WTC11 (cell line): ENCODE measurements around the gene PALS1. TPM values are rescaled to one million over a fixed set of nuclear protein-coding genes. Genes with fewer than 3 reads are reported as not detected.

ENCODE experiments used
- ATAC-seq: fragments of 200-7000 bp; cut with Tn5 transposase; 2 replicates; pipeline ENCODE4 v1.10.0; 2021; ENCODE audit warnings: mild to moderate bottlenecking, moderate library complexity
- CTCF ChIA-PET: fragments of 300-600 bp; sonication (Branson Sonifier 250); formaldehyde crosslinking; loops from one replicate; lab custom pipeline; 2021; ENCODE audit warnings: antibody characterized with exemption; lab: Charles Lee
- POLR2A ChIA-PET: fragments of 350-600 bp; sonication (Branson Sonifier 250); formaldehyde crosslinking; loops from one replicate; lab custom pipeline; 2021; ENCODE audit warnings: antibody characterized with exemption; lab: Charles Lee
- DNase-seq: peaks from one replicate; pipeline ENCODE4 v3.0.0; 2021; ENCODE audit warnings: low spot score
- H3K27ac Mint-ChIP-seq: 2 replicates; pipeline ENCODE4 v1.8.0; 2021; ENCODE audit warnings: mixed read lengths
- H3K27me3 Mint-ChIP-seq: 2 replicates; pipeline ENCODE4 v1.8.0; 2021; ENCODE audit warnings: low read depth, mild to moderate bottlenecking, moderate library complexity, mixed read lengths
- H3K36me3 Mint-ChIP-seq: 2 replicates; pipeline ENCODE4 v1.8.0; 2021; ENCODE audit warnings: mixed read lengths
- H3K4me1 Mint-ChIP-seq: 2 replicates; pipeline ENCODE4 v1.8.0; 2022; ENCODE audit warnings: mixed read lengths
- H3K4me3 Mint-ChIP-seq: 2 replicates; pipeline ENCODE4 v1.8.0; 2021; ENCODE audit warnings: mild to moderate bottlenecking, moderate library complexity, mixed read lengths
- H3K9me3 Mint-ChIP-seq: 2 replicates; pipeline ENCODE4 v1.8.0; 2021; ENCODE audit warnings: mixed read lengths
- CREB1 ChIP-seq: sonication (generic); formaldehyde crosslinking; IDR thresholded peaks from 2 replicates; pipeline ENCODE4 v1.8.0; 2023; ENCODE audit warnings: mild to moderate bottlenecking, missing genetic modification reagents
- E2F1 ChIP-seq: sonication (generic); formaldehyde crosslinking; IDR thresholded peaks from 2 replicates; pipeline ENCODE4 v1.8.0; 2022; ENCODE audit warnings: mild to moderate bottlenecking, missing genetic modification reagents
- E2F4 ChIP-seq: sonication (generic); formaldehyde crosslinking; IDR thresholded peaks from 2 replicates; pipeline ENCODE4 v1.8.1; 2022; ENCODE audit warnings: low read depth, mild to moderate bottlenecking, moderate library complexity, missing genetic modification reagents, borderline replicate concordance
- E2F5 ChIP-seq: sonication (generic); formaldehyde crosslinking; IDR thresholded peaks from 2 replicates; pipeline ENCODE4 v1.8.1; 2022; ENCODE audit warnings: mild to moderate bottlenecking, moderate library complexity, missing genetic modification reagents
- EMX1 ChIP-seq: fragments of 250-450 bp; sonication (Bioruptor Pico); IDR thresholded peaks from 2 replicates; pipeline ENCODE4 v1.8.0; 2021; ENCODE audit warnings: mild to moderate bottlenecking
- ERG ChIP-seq: fragments of 250-450 bp; sonication (Bioruptor Pico); IDR thresholded peaks from 2 replicates; pipeline ENCODE4 v1.8.0; 2021; ENCODE audit warnings: mild to moderate bottlenecking
- FOXK1 ChIP-seq: sonication (generic); formaldehyde crosslinking; IDR thresholded peaks from 2 replicates; pipeline ENCODE4 v1.8.0; 2022; ENCODE audit warnings: mild to moderate bottlenecking, moderate library complexity, missing genetic modification reagents
- FOXP1 ChIP-seq: sonication (generic); formaldehyde crosslinking; IDR thresholded peaks from 2 replicates; pipeline ENCODE4 v1.8.0; 2022; ENCODE audit warnings: missing genetic modification reagents, mild to moderate bottlenecking, moderate library complexity, borderline replicate concordance
- JUN ChIP-seq: sonication (generic); formaldehyde crosslinking; IDR thresholded peaks from 2 replicates; pipeline ENCODE4 v1.8.0; 2023; ENCODE audit warnings: mild to moderate bottlenecking, missing genetic modification reagents
- MYBL2 ChIP-seq: sonication (generic); formaldehyde crosslinking; IDR thresholded peaks from 2 replicates; pipeline ENCODE4 v1.8.1; 2023; ENCODE audit warnings: mild to moderate bottlenecking, moderate library complexity, missing genetic modification reagents
- NFATC4 ChIP-seq: fragments of 250-450 bp; sonication (Bioruptor Pico); IDR thresholded peaks from 2 replicates; pipeline ENCODE4 v1.9.0; 2021; ENCODE audit warnings: mild to moderate bottlenecking
- NR3C1 ChIP-seq: sonication (generic); formaldehyde crosslinking; conservative IDR thresholded peaks from 2 replicates; pipeline ENCODE4 v1.8.1; 2023; ENCODE audit warnings: low read depth, mild to moderate bottlenecking, missing genetic modification reagents
- OVOL2 ChIP-seq: fragments of 250-450 bp; sonication (Bioruptor Pico); IDR thresholded peaks from 2 replicates; pipeline ENCODE4 v1.9.0; 2021; ENCODE audit warnings: mild to moderate bottlenecking, borderline replicate concordance
- SOX15 ChIP-seq: fragments of 250-450 bp; sonication (Bioruptor Pico); IDR thresholded peaks from 2 replicates; pipeline ENCODE4 v1.9.0; 2021; ENCODE audit warnings: mild to moderate bottlenecking
- ZBTB21 ChIP-seq: sonication (generic); formaldehyde crosslinking; IDR thresholded peaks from 2 replicates; pipeline ENCODE4 v1.8.1; 2023; ENCODE audit warnings: mild to moderate bottlenecking, missing genetic modification reagents, borderline replicate concordance
- ZBTB43 ChIP-seq: sonication (generic); formaldehyde crosslinking; IDR thresholded peaks from 2 replicates; pipeline ENCODE4 v1.8.1; 2023; ENCODE audit warnings: mild to moderate bottlenecking, missing genetic modification reagents
- ZNF219 ChIP-seq: sonication (generic); formaldehyde crosslinking; IDR thresholded peaks from 2 replicates; pipeline ENCODE4 v1.8.0; 2023; ENCODE audit warnings: missing genetic modification reagents, mild to moderate bottlenecking, borderline replicate concordance
- ZNF232 ChIP-seq: sonication (generic); formaldehyde crosslinking; IDR thresholded peaks from 2 replicates; pipeline ENCODE4 v1.8.0; 2022; ENCODE audit warnings: mild to moderate bottlenecking, missing genetic modification reagents
- ZNF317 ChIP-seq: sonication (generic); formaldehyde crosslinking; IDR thresholded peaks from 2 replicates; pipeline ENCODE4 v1.8.1; 2023; ENCODE audit warnings: low read depth, mild to moderate bottlenecking, moderate library complexity, missing genetic modification reagents, borderline replicate concordance
- ZNF512 ChIP-seq: sonication (generic); formaldehyde crosslinking; IDR thresholded peaks from 2 replicates; pipeline ENCODE4 v1.8.1; 2022; ENCODE audit warnings: missing genetic modification reagents, borderline replicate concordance
- ZSCAN18 ChIP-seq: fragments of 250-450 bp; sonication (Bioruptor Pico); IDR thresholded peaks from 2 replicates; pipeline ENCODE4 v2.1.2; 2022; ENCODE audit warnings: mild to moderate bottlenecking, moderate library complexity
- total RNA-seq: library from RNA; stranded (reverse); gene quantifications from 3 replicates; pipeline ENCODE4 v1.2.3, GENCODE V29; 2021

The PALS1 gene
- total RNA-seq, 1 experiment from 2014 or later, result 18.0 TPM

GRCh38 chr14:67241411-67242167 lies at the start of gene PALS1 (continued):
- TF ChIP-seq ZNF232 (no peak), ZSCAN18 (CRISPR knock-in tag) (no peak), ZNF317 (no peak; the same call in 1 of the 2 replicates), MYBL2 (CRISPR knock-in tag) (peak; percentile 46; the same call in 1 of the 2 replicates), FOXP1 (peak; percentile 79), E2F1 (CRISPR knock-in tag) (no peak), JUN (peak; percentile 23; the same call in 1 of the 2 replicates), ERG (CRISPR knock-in tag) (no peak), ZBTB43 (CRISPR knock-in tag) (peak; percentile 62; the same call in 1 of the 2 replicates), ZNF219 (peak; percentile 60; the same call in 1 of the 2 replicates)

DNA sequence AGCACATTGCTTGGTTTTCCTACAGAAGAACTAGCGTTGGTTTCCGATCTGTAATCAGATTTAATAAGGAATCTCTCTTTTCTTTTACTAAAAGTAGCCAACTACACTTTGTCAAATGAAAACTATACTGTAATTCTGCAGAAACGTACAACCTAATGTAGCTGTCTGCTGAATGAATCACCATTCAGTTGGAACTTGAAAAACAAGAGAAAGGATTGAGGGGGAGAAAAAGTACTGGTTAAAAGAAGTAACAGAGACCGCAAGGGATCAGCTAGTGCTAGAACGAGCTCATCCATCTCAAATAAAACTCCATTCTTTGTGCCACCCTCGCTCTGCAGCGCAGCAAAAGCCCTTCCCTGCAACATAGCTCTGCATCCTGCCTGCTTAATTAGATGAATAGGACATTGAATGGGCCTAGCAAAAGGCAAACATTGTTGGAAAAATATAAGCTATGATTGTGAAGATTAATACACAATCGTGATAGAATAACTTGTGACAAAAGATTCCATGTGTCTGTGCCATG lies 49.4 kb upstream of the PALS1 start:
- no peak for ATAC-seq
- H3K4me1 Mint-ChIP-seq, result peaks cover 7% of the 10 kb centered on the region
- H3K4me3 Mint-ChIP-seq, result no peak overlapping the region
- ChIA-PET CTCF (interaction anchor here (1.6 kb wide), 1 partner anchor 94 kb away, joined by 9 read pairs; no protein-coding TSS in a partner anchor), POLR2A (no interaction called here)
- H3K9me3 Mint-ChIP-seq, result no peaks in the 10 kb centered on the region
- no peaks in the 10 kb centered on the region for H3K27me3 Mint-ChIP-seq
- no peak overlapping the region for H3K27ac Mint-ChIP-seq
- no peaks in the 10 kb centered on the region for H3K36me3 Mint-ChIP-seq
- no peak for DNase-seq
- TF ChIP-seq EMX1 (no peak), E2F5 (CRISPR knock-in tag) (no peak), E2F1 (CRISPR knock-in tag) (no peak), CREB1 (no peak), E2F4 (CRISPR knock-in tag) (no peak), ZNF512 (CRISPR knock-in tag) (no peak), NFATC4 (no peak), ZBTB21 (no peak), FOXK1 (CRISPR knock-in tag) (no peak), NR3C1 (CRISPR knock-in tag) (no peak), SOX15 (CRISPR knock-in tag) (no peak), OVOL2 (no peak)
